Spleen (tissue), 7 donors: ENCODE results near the gene PIK3CB.

Experiments
- CTCF ChIP-seq, 11 experiments: fragments of 200-600 bp in 7 of 11; fragments of 450-650 bp in 4 of 11; sonication (generic) in 4 of 11; IDR thresholded peaks in 8 of 11; conservative IDR thresholded peaks in 3 of 11; 1 replicate in 7 of 11; 2 replicates in 4 of 11; pipeline versions ENCODE4 v1.4.0 to v1.8.0; 2016 to 2021; ENCODE audit warnings: antibody characterized with exemption in 11 of 11, inconsistent platforms in 4 of 11, mild to moderate bottlenecking in 1 of 11
- POLR2AphosphoS5 ChIP-seq, 3 donors: sonication (generic); formaldehyde crosslinking; IDR thresholded peaks; one replicate each; pipeline ENCODE4 v1.5.1; 2017; ENCODE audit warnings: antibody characterized with exemption in 3 of 3
- donor health status: DM: no; HTN: no; CAD: no; lungs with moderate emphysema.
- donor health status: DM: no; HTN: no; CAD: no.
- donor health status: DM: no; HTN: no; CAD: no.

DNA sequence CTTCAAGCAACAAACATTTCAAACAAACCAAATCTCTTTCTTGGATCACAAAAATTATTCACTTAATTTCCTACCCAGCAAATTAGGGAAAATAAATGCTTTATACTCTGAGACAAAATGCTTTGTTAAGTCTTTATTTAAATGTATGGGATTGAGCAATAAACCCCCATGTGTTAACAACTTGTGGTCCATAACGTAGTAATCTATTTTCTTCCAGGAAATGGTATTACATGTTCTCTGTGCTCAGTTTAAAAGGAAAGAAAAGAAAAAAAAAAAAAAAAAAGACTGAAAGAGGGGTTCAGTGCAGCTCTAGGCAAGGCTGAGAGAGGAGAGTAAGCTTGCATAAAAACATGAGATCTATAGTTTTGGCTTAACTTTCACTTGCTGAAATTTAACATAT lies 102.3 kb downstream of the PIK3CB start:
- TF ChIP-seq CTCF (IDR thresholded peaks at IDR 0.05 in 8 of 11, conservative IDR thresholded peaks at IDR 0.05 in 3 of 11): no peak
- TF ChIP-seq POLR2AphosphoS5 (IDR thresholded peaks at IDR 0.05): no peak
